Adipose tissue (tissue), 3 donors: Measurements from ENCODE around the gene CCDC110. TPM values are rescaled to one million over a fixed set of nuclear protein-coding genes. Genes with fewer than 3 reads are reported as not detected.

Experiments used
- H3K27ac ChIP-seq: one replicate; pipeline ENCODE4 v1.5.1; 2013; ENCODE audit warnings: low read depth, low read length
- WGBS, 3 donors: extraction: QIAGEN DNeasy Blood & Tissue Kit; methylation state at CpG; one replicate each; pipeline ENCODE4 v1.1.7; 2013; 5-methylcytosine and 5-hydroxymethylcytosine counted together
- polyA plus RNA-seq, 3 donors: library from polyadenylated mRNA; stranded (reverse); fragments of 200-250 nt; gene quantifications; one replicate each; pipeline ENCODE4 v1.2.3, GENCODE V29; 2013
- donor health status: healthy with polysubstance abuse.
- donor health status: Bipolar disorder and iron deficiency.
- donor health status: healthy.

Gene CCDC110
- polyA plus RNA-seq, 3 donors: 0.25 to 14.7 (median 0.34) TPM

- WGBS, 3 donors: 69 to 80% (median 75%) methylated on average over 15 of the region's 15 CpGs
- no peak overlapping the region for H3K27ac ChIP-seq
These were observed 8.6 kb upstream of the CCDC110 start for GRCh38 chr4:185480016-185480732.

- 65 to 88% (median 81%) methylated on average over 1 of the region's 1 CpG for WGBS, 3 donors
- no peak overlapping the region for H3K27ac ChIP-seq
These were observed 8.0 kb upstream of the CCDC110 start for GRCh38 chr4:185479507-185479971.

GRCh38 chr4:185473247-185473646 lies 1.7 kb upstream of the CCDC110 start:
- H3K27ac ChIP-seq: no peak overlapping the region
- WGBS, 3 donors: 92 to 98% (median 96%) methylated on average over 8 of the region's 8 CpGs

- no peak overlapping the region for H3K27ac ChIP-seq
- 29 to 55% (median 35%) methylated on average over 10 of the region's 10 CpGs for WGBS, 3 donors
These were observed 590 bp upstream of the CCDC110 start for GRCh38 chr4:185472103-185472542.

- no peak overlapping the region for H3K27ac ChIP-seq
- WGBS, 3 donors: 3 to 4% (median 3%) methylated on average over 38 to 41 of the region's 41 CpGs
These were observed 885 bp downstream of the CCDC110 start for GRCh38 chr4:185470501-185471195.

GRCh38 chr4:185469580-185470154 lies 1.9 kb downstream of the CCDC110 start:
- WGBS, 3 donors: 68 to 80% (median 73%) methylated on average over 9 of the region's 9 CpGs
- H3K27ac ChIP-seq: no peak overlapping the region

- WGBS, 3 donors: 77 to 89% (median 81%) methylated on average over 2 of the region's 2 CpGs
- no peak overlapping the region for H3K27ac ChIP-seq
These were observed 2.5 kb downstream of the CCDC110 start for GRCh38 chr4:185468999-185469398.

- WGBS, 3 donors: 86 to 95% (median 91%) methylated on average over 8 of the region's 8 CpGs
- H3K27ac ChIP-seq: no peak overlapping the region
These were observed 3.5 kb downstream of the CCDC110 start for GRCh38 chr4:185467991-185468390.

GRCh38 chr4:185467101-185467500 lies 4.4 kb downstream of the CCDC110 start:
- WGBS, 3 donors: 54 to 63% (median 59%) methylated on average over 4 of the region's 4 CpGs

GRCh38 chr4:185465707-185466106 lies 5.8 kb downstream of the CCDC110 start:
- 88 to 91% (median 90%) methylated on average over 3 of the region's 3 CpGs for WGBS, 3 donors
- H3K27ac ChIP-seq: no peak overlapping the region

More at GRCh38 chr4:185467101-185467500, 4.4 kb downstream of the CCDC110 start:
- no peak overlapping the region for H3K27ac ChIP-seq

GRCh38 chr4:185464887-185465286 lies 6.6 kb downstream of the CCDC110 start:
- H3K27ac ChIP-seq: no peak overlapping the region
- 6 to 25% (median 21%) methylated on average over 1 of the region's 1 CpG for WGBS, 3 donors

- 57 to 78% (median 63%) methylated on average over 6 of the region's 6 CpGs for WGBS, 3 donors
- H3K27ac ChIP-seq: no peak overlapping the region
These were observed 7.3 kb downstream of the CCDC110 start for GRCh38 chr4:185464183-185464582.

GRCh38 chr4:185463541-185463940 lies 8.0 kb downstream of the CCDC110 start:
- H3K27ac ChIP-seq: no peak overlapping the region
- WGBS, 3 donors: 95 to 98% (median 97%) methylated on average over 6 of the region's 6 CpGs

GRCh38 chr4:185461565-185461964 lies 10.0 kb downstream of the CCDC110 start:
- no peak overlapping the region for H3K27ac ChIP-seq
- WGBS, 3 donors: 93 to 97% (median 94%) methylated on average over 8 of the region's 8 CpGs

- no peak overlapping the region for H3K27ac ChIP-seq
- 31 to 53% (median 45%) methylated on average over 3 of the region's 3 CpGs for WGBS, 3 donors
These were observed 14.4 kb downstream of the CCDC110 start for GRCh38 chr4:185457136-185457535.

GRCh38 chr4:185456131-185456530 lies 15.4 kb downstream of the CCDC110 start:
- 41 to 59% (median 47%) methylated on average over 2 of the region's 2 CpGs for WGBS, 3 donors
- no peak overlapping the region for H3K27ac ChIP-seq

- H3K27ac ChIP-seq: no peak overlapping the region
- 87 to 96% (median 93%) methylated on average over 2 of the region's 2 CpGs for WGBS, 3 donors
These were observed 26.3 kb downstream of the CCDC110 start for GRCh38 chr4:185445209-185445608.

GRCh38 chr4:185441479-185441878 lies 30.1 kb downstream of the CCDC110 start:
- no peak overlapping the region for H3K27ac ChIP-seq
- WGBS, 3 donors: 94 to 95% (median 94%) methylated on average over 2 of the region's 2 CpGs

- no peak overlapping the region for H3K27ac ChIP-seq
These were observed 33.7 kb downstream of the CCDC110 start for GRCh38 chr4:185437809-185438208.
